NCI-H2081 (cell line): ENCODE measurements around the gene CDC37.
"Not testable (repeated sequence)": the region's sequence is repeated elsewhere in the genome, so short reads cannot be mapped to it uniquely, and the experiment has no call there.

Source experiments
- DNase-seq, 2 experiments: peaks; one replicate each; lab custom pipeline; 2025; lab: John Stamatoyannopoulos, UW

CDC37 gene

DNA sequence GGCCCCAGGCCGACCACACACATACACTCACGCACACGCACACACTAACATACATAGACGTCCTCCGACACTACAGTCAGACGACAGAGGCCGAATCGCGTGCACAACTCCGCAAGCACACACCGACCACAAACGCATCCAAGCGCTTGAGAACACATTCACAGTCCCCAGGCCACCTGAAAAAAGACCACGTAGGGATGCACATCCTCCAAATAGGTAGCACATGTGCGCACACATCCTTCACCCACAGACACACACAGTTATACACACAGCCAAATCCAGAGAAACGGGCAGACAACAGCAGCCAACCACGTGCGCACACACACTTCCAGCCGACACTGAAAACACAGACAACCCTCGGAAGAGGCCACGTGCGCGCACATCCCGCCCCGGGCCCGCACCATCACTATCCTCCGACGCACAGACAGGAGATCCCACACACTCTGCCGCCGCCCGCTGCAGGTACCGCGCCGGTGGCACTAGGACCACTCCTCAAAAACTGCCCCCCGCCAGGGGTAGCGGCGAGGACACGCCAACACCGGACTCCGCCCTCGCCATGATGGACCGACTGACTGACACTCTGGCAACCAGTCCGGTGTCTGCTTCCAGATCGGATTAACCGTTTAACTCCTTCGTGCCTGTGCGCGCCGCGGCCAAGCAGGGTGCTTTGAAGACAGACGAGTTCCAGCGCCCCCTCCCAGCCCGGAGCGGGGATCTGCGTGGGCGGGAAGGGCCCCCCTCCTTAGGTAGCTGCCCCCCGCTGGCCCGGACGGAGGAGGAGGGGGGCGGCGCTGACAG is 16.5 kb upstream of the CDC37 start:
- peak; percentile 67 to 76 for DNase-seq

DNA sequence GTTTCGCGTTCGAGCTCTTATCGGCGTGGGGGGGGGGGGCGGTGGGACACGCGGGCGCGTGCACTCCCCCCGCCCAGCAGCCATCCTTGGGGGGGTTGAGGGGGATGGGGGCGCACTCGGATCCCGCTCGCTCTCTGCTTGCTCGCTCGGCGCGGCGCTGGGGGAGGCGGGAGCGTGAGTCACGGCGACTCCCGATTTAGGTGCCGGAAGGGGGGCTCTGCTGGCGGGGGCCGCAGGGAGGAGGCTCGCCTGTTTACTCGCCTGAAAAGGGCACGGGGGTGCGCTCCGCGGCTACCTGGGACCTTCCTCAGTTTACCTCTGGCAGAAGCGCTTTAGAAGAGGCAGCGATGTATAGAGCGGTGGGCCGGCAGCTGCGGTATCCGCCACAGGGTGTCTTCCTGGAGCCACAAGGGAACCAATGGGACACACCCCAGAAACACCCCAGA is 15.9 kb upstream of the CDC37 start:
- DNase-seq = no peak

DNA sequence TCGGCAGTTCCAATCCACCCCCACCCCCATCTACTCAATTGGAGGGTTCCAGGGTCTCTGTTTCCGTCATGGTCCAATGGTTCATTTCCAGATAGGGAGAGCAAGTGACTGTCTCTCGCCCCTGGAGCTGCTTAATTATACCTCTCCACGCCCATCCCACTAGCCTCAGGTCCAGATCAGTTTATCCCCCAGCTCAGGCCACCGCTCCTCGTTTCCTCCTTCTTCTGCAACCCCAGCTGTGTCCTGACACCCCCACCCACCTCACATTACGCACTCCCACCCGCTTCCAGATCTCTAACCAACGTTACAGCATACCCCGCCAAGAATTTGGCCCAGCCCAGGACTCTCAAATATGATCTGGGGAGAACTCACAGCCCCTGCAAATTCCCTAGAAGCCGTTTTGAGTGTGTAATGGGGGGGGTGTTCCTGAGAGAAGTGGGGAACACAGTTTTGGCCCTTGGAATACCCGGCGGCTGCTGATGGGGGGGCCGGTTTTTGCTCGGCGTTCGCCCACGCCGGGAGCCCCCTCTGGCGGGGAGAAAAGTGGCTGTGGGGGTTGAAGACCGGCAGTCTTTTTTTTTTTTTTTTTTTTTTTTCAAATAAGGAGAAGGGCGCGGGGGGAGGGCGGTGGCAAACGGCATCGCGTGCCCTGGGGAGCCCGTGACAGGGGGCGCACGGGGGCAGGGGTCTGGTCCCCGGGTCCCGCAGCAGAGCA is 15.3 kb upstream of the CDC37 start:
- no peak for DNase-seq

DNA sequence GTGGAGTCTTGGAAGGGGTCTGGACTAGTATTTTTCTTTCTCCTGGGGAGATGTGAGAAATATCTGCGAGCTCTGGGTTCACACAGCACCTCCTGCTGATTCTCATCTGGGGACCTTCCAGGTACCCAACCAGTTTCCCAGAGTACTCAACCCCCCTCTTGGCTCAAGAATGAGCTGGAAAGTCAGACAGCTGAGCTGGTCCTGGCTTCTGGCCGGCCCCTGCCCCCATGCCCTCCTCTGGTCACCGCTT is 14.8 kb upstream of the CDC37 start:
- DNase-seq = no peak

DNA sequence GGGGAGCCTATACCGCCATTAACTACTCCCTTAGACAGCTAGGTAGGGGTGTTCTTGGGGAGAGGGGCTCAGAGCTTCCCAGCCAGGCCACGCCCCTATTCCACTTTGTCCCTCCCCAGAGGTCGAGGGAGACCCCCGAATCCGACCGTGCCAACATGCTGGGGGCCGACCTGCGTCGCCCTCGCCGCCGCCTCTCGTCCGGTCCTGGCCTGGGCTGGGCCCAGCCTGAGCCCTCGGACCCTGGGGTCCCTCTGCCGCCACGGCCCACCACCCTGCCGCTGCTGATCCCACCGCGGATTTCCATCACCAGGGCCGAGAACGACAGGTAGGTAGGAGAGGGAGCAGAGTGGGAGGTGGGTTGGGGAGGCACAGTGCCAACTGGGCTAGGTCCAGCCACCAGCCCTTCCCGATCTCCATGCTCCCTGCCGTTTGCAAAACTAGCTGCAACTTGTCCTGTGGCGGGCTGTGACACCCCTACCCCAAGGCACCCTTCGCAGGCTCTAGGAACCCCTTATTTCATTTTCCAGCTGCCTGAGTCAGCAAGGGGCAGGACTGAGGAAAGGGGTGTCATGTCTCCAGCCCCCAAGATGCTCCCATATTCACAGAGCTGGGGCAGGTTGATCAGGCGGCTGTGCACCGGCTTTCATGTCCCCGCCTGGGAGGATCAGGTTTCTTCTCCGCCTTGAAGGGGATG is 14.3 kb upstream of the CDC37 start:
- DNase-seq = no peak

DNA sequence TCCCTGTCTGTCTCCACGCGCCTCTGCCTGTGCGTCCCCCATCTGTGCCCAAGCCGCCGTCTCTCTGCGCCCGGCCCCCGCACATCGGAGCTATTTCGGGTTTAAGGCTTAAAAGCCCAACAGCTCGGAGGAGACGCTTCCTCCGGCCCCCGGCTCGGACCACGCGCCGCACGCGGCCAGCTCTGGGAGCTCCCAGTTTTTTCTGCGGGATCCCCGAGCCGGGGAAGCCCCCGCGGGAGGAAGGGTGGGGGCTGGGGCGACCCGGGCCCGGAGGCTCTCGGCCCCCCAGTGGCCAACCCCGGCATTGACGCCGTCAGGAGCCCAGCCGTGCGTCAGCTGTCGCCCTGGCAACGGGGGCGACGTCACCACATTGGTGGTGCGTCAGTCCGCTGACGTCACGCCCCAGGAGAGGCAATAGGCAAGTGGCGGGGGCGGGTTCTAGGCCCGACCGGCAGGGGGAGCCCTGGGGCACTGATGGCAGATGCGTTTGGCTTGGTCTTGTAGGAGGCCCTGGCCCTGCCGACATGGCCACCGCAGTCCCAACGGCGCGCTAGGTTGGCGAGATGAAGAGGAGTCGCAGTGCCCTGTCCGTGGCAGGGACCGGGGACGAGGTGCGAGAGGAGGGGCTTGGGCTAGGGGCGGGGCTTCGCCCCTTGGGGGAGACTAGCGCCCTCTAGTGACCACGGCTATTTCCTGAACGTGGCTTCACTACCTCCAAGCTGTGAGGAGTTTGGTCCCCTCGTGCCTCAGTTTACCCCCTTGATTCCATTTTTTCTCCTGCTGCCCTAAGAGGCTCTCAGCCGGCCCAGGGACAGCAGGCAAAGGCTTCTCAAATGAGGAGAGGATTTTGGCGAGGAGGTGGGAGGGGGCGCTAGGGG is 13.3 kb upstream of the CDC37 start:
- peak; percentile 74 to 81 for DNase-seq

DNA sequence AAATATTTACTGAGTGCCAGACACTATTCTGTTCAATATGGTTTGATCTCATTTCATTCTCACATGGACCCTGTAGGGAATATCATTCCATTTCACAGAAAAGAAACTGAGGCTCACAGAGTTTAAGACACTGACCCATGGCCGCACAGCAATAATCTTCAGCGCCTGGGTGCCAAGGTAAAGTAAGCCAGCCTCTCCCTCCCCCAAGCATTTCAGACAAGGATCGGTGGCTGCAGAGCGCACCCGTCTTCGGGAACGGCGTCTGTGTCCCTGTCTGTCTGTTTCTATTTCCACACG is 12.7 kb upstream of the CDC37 start:
- DNase-seq = no peak

DNA sequence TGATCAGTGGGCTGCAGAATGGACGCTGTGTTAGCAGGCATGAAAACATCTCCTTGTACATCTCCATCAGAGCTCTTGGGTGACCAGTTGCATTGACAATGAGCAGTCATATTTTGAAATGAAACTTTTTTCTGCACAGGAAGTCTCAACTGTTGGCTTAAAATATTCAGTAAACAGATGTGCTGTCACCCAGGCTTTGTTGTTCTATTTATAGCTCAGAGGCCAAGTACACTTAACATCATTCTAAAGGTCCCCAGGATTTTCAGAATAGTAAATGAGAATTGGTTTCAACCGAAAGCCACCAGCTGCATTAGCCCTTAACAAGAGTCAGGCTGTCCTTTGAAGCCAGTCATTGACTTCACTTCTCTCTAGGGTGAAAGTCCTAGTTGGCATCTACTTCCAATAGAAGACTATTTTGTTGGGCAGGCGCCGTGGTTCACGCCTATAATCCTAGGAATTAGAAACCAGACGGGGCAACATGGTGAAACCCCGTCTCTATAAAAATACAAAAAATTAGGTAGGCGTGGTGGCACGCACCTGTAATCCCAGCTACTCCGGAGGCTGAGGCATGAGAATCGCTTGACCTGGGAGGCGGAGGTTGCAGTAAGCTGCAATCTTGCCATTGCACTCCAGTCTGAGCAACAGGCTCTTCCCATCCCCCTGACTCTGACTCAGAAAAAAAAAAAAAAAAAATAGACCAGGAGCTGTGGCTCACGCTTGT is 9.1 kb upstream of the CDC37 start:
- no peak for DNase-seq

DNA sequence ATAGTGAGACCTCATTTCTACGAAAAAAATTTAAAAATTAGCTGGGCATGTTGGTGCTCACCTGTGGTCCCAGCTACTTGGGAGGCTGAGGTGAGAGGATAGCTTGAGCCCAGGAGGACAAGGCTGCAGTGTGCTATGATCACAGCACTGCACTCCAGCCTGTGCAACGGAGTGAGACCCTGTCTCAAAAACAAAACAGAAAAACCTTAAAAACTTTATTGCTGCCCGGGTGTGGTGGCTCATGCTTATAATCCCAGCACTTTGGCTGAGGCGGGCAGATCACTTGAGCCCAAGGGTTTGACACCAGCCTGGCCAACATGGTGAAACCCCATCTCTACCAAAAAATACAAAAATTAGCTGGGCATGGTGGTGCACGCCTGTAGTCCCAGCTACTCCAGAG is 7.9 kb upstream of the CDC37 start:
- not testable (repeated sequence) for DNase-seq

DNA sequence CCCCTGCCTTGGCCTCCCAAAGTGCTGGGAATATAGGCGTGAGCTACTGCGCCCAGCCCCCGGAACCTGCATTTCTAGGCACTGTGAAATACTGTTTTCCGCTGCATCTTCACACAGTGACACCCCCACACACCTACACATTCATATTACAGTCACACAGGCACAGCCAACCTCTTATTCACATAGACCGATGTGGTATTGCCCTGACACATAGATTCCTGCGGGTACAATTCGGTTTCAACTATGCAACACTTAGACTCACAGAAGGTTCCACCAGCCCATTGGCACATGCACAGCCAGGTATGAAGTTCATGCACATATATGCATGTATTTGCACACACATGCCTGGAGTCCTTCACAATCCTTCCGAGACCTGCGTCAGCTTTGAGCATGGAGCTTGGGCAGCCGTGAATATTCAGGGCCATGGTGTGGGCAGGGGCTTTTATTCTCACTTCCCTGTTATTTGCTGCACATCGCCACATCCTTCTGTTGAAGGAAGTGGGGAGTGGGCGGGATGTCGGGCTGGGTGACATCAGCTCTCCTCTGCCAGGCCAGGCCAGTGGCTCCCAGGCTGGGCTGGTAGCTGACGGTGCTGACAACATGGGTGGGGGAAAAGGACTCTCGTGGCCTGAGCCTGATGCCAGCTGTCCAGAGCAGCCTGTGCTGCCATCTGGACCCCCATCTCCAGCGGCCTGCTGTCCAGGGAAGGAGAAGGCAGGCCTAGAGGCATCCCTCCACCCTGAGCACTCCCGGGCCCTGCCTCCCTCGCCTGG is 5.4 kb upstream of the CDC37 start:
- DNase-seq = no peak

DNA sequence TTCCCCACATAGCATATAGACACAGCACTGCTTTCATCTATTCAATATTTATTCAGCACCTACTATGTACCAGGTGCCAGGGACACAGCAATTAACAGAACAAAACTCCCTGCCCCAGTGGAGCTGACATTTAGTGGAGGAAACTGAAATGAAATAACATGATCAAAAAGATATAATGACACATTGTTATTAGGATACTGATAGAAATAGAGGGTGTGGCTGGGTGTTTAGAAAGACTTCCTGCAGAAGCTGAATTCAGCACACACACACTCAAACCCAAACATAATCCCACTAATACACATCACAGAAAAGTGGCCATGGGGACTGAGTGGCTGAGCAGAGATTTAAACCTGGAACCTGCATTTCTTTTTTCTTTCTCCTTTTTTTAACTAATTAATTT is 3.8 kb upstream of the CDC37 start:
- DNase-seq = no peak

DNA sequence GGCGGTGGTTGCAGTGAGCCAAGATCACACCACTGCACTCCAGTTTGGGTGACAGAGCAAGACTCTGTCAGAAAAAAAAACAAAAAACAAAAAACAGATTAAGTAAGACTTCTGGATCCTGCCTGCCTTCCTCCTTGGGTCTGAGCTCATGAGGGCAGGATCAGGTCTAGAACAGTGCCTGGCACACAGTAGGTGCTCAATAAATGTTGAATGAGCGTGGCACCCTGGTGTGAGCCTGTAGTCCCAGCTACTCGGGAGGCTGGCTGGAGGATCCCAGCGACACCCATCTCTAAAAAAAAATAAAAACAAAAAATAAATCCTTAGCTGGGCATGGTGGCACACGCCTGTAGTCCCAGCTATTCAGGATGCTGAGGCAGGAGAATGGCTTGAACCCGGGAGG is 2.8 kb upstream of the CDC37 start:
- DNase-seq = no peak

DNA sequence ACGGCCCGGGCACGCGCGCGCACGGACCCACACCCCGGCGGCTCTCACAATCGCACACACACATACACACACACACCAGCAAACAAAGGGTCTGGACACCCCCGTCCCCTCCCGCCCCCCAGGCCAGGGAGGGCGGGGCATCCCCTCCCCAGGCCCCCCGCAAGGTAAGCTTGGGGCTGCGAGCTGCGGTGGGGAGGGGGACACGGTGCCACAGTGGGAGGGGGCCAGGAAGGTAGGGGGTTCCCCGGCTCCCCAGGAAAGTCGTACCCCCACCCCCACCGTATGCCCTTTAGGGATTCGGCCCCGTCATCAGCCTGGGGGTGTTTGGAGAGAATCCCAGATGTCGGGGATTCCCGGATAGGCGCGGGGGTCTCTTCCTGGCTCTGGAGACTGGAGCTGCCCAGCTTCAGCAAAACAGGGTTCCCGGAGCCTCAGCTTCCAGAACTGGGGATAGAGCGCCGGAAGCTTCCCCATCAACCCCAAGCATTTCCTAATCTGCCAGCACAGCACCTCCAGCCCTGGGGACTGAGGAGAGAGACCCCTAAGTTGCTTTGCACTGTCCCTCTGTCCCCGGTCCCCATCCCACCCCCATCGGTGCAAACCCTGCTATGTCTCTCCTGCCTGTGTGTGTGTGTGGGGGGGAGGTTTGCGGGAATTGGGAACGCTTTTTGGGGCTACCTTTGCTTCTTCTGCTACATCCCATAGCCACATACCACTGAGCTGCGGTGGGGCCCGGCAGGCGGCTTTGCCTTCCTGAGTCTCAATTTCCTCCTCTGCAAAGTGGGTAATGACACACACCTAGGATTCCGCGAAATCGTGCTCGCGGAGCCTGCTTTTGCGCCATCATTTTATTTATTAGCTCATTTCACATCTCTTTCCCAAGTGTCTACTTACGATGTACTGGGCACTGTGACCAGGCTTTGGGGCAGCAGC is 1.8 kb upstream of the CDC37 start:
- DNase-seq = no peak

DNA sequence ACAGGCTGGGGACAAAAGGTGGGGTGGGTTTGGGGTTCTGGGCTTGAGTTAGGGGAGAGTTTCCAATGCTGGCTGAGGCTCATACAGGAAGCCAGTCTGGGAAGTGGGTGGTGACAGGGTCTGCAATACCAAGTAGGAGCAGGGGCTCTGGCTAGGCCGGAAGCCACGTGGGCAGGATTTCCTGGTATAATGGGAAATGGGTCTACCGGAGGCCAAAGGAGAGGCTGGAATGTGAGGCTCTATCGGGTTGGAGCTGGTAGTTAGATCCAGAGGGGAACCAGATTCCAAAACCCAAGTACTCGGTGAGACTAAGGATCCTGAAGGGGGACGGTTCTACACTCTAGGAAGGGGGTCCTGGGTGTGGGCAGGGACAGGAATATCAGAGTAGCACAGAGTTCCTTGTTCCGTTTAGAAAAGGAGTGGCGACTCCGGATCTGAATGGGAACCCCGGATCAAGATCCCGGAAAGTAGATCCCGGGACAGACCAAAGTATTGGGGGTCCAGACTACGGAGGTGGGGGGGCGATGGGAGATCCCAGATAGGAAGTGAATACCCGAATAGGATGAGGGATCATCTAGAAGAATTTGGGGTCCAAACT is 802 bp downstream of the CDC37 start:
- no peak for DNase-seq

DNA sequence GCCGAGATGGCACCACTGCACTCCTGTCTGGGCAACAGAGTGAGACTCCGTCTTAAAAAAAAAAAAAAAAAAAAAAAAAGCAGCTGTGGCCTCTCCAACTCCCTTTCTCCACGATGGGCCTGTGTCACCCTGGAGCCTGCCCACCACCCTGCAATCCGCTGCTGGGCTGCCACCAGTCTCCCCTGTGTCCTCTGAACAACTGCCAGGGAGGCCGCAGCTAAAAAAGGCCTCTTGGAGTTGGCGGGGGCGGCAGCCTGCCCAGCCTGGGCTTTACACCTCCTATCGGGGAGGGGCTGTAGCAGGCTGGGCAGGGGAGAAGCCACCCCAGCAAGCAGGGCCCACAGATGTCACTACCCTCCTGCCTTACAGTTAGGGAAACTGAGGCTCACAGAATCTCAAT is 3.5 kb downstream of the CDC37 start:
- DNase-seq = no peak

DNA sequence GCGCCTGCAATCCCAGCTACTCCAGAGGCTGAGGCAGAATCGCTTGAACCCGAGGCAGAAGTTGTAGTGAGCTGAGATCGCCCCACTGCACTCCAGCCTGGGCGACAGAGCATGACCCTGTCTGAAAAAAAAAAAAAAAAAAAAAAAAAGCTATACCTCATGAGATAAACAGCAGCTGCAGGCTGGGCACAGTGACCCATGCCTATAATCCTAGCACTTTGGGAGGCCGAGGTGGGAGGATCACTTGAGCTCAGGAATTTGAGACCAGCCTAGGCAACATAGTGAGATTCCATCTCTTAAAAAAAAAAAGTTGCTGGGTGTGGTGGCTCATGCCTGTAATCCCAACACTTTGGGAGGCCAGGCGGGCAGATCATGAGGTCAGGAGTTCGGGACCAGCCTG is 4.0 kb downstream of the CDC37 start:
- DNase-seq = not testable (repeated sequence)

DNA sequence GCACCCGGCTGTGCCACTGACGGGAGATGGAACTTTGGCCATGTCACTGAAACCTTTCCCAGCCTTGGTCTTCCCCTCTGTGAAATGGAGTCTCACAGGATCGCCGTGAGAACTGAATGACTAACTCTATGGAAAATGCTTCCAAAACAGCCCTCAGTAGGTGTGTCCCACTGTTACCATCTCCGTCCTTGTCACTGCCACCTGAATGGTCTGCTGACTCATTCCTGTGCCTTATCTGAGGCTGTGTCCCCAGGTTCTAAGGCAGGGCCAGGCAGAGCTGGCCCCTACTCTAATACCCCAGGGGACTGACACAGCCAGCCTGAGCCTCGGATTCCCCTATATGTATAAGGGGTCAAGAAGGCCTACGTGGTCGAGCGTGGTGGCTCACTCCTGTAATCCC is 4.5 kb downstream of the CDC37 start:
- no peak for DNase-seq

DNA sequence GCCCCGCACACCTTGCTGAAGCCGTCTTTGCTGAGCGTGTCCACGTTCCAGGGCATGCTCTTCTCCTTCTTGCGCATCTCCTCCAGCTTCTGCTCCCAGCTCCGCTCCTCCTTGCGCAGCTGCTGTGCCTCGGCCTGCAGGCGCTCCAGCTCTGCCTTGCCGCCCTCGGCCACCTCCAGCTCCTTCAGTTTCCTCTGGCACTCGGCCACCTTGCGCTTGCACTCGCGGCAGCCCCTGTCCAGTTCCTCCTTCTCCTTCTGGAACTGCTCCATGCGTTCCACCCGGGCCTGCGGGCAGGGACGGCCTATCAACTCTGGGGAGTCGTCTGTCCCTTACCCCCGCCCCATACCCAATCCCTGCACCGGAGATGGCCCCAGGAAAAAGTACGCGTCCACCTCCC is 7.4 kb downstream of the CDC37 start:
- DNase-seq = no peak

DNA sequence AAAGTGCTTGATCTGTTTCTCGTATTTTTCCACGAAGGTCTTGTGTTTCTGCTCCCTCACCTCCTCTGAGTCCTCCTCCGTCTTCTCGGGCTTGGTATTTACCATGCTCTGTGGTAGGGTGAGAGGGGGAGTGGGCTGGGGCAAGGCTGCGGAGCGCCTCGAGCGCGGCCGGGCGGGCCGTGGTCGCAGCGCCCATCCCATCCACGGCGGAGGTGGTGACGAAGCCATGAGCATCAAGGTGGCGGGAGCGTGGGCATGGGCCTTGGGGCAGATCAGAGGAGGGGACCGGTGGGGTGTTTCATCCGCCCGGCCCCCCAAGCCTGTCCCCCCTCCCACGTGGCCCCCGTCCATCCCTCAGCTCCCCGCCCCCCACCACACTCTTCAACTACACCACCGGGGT is 7.9 kb downstream of the CDC37 start:
- no peak for DNase-seq

DNA sequence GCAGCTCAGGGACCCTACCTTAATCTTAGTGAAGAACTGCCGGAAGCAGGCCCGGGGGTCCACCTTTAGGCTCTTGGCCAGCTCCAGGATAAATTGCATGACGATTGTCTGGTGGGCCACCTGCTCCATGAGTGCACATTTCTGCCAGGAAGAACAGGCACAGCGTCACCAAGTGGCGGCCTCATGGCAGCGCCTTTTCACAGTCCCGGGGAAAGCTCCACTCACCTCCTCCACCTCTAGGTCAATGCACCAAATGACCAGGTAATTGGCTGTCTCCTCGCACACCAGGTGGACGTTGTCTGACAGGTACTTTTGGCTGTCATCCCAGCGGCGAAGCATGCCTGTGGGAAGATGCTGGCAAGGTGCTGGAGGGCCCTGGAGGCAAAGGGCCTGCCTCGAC is 8.3 kb downstream of the CDC37 start:
- no peak for DNase-seq
